NCI-H1436 treated with DMSO at 0.1 percent for 48 hours (cell line): ENCODE data around the gene TMEM253.

Experiments
- DNase-seq: peaks from one replicate; lab custom pipeline; 2025; lab: John Stamatoyannopoulos, UW

TMEM253 gene

DNA sequence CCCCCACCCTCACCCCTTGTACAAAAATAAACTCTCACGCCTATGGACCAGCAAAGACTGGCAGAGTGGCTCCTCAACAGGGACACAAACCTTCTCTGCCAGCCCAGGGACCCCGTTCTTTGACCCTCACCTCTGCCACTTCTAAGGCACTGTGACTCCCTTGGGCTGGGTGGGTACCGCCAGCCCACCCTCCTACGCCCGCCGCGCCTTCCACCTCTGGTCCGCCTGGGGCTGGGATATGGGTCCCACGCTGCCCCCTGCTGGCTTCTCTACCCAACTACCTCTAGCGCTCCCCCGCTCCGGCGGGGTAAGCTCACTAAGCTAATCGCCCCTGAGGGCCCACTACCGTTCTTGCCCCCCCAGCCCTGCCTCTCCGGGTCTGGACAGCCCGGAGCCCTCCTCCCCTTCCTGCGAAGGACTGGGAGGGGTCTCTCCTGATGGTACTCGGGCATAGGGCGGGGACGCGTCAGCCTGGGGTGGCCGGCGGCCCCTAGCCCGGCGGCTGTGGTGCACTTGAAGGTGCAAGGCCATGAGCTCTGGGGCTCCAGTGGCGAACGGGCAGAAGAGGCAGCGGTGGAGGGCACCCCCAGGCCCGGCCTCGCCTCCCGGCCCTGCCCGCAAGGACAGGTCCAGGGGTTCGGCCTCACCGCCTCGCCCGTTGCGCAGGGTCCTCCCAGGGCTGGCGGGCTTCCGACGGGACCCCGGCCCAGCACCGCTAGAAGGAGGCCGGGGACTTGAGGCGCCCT lies 10.5 kb upstream of the TMEM253 start:
- no peak for DNase-seq

DNA sequence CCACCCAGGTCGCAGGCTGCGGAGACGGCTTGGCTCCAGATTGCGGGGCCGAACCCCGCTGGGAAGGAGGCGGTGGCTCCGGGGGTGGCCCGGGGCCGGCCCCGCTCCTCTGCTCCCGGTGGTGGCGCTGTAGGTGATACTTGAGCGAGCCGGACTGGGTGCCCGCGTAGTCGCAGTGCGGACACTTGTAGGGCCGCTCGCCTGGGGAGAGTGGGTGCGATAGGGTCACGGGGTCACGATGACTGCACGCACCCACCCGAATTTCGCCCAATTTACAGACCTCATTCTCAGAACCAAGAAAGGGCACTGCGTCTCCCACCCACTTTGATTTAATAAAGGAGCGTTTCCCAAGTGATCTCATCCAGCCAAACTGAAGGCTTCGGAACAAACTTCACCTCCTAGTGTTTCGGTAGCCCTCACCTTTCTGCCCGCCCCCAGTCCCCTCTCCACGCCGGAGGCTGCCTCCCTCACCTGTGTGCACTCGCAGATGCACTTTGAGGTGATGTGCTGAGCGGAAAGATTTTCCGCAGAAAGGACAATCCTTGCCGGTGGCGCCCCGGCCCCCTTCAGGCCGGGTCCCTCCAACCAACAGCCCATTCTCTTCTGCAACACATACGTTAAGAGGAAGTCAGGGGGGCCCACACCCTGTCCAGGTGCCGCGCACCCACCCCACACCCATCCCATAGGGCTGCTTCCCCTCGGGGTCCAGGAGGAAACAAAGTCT lies 9.8 kb upstream of the TMEM253 start:
- DNase-seq, result no peak

DNA sequence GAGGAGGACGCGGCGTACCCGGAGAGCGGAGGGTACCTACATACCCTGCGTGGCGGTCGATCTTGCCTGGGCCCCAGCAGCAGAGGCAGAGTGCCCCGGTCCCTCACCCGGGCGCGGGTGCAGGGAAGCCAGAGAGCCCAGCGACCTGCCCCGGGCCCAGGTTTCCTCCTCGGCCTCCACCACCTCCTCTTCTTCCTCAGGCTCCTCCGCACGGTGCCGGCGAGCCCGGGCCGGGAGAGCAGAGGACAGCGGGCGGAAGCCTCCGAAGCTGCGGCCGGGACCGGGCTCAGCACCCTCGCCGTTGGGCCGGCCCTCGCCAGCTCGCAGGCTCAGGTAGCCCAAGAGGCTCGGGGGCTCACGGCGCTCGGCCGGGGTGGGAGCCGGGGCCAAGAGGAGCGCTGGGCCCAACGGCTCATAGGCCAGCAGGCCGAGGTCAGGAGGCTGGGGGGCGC lies 9.0 kb upstream of the TMEM253 start:
- no peak for DNase-seq

DNA sequence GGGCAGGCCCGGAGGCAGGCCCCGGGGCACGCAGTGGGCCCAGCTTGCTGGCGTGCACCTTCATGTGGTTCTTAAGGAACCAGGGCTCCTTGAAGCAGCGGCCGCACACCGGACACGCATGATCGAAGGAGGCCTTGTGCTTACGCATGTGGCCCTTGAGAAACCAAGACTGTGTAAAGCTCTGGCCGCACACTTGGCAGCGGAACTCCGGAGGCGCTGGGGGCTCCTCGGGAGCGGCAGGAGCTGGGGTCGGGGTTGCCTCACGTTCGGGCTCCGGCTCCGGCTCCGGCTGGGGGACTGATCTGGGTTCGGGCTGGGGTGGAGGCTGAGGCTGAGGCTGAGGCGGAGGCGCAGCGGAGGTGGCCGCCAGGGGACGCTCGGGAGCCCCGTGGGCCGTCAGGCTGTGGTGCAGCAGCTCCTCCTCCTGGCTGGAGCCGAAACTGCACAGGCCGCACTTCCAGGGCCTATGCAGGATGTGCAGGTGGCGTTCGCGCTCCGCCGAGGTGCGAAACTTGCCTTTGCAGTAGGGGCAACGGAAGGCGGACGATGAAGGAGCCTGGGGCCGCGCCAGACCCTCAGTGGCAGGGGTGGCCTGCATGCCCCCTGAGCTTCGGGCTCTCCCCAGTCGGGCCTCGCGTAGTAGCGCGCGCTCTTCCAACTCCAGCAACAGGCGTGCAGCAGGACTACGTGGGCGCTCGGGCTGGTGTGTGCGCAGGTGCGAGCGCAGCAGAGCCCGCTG lies 8.4 kb upstream of the TMEM253 start:
- DNase-seq, result no peak

DNA sequence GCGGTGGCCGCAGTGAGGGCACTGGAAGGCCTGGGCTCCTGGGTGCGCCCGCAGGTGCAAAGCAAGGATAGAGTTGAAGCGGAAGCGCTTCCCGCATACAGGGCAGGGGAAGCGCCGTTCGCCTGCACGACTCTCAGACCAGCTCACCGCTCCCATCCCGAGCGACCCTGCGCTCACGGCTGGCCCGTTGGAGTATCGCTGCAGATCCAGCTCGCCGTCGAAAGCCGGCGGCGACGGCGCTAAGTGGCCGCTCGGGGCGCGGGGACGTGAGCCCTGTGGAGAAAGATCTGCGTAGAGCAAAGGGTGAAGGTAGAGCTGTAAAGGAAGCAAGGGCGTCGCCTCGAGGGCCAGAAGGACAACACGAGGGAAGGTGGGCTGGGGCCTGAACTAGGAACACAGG lies 7.8 kb upstream of the TMEM253 start:
- no peak for DNase-seq

DNA sequence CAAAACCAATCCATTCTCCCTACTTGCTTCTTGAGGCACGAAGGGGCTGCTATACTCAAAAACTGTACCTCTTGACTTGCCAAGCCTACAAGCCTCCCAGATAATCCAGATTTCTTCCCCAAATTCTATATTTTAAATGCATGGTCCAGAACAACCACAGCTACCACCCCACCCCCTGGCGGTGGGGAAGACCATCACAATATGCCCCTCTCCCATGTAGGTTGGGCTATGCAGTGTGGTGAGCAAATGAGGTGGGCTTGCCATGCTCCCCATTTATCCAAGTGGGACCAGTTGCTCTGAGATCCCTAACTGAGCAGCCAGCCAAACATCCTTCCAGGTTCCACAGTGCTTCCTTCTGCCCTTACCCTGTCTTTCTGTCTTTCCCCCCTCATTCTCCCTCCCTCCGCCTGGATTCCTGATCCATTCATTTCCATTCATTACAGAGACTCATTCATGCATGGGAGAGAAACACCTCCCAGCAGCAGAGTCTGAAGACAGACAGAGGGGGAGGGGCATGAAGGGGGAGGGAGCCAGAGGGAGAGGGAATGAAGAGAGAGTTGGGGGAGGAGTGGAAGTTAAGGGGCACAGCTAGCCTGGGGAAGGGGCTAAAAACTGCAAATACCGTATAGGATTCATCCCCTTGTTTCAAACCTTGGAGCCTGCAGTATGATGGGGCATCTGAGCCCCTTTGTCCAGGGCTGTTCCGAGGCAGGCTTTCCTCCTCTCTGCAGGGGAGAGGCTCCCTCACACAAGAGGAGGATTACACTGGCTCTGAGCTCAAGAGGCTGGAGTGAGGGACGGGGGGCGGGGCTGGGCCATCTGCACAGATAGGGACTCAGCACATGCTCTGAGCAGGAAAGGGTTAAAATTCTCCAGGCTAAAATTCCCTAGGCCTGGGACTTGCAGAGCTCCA lies 6.8 kb upstream of the TMEM253 start:
- DNase-seq, result no peak

DNA sequence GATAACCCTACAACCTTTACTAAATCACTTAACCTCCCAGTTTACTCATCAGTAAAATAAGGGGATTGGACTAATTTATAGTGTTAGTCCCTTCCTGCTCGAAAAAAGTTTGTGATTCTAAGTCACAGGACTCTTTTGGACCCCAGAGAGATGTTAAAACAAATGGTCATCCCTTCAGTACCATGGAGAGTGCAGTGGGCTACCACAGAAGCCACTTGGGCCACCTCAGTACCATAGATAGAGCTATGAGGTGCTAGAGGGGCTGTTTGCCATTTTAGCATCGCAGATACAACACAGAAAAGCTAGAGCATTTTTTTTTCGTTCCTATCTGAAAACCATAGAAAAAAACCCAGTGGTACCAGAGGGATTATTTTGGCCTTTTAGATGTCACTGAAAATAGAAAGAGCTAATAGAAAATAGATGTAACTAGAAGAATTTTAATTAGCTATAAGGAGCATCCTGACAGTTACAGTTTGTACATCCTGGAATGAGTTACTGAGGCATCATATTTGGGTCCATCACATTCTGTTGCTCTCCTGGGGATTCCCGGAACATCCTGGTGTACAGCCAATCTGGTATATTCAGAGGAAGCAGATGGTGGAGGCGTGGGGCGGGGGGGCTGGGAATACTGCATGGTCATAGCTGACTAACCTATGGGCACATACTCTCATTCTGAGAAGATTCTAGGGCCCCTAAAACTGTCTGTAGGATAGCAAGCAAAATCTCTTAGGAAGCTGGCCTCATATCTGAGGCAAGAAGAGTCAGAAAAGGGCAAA lies 5.2 kb upstream of the TMEM253 start:
- DNase-seq, result no peak

DNA sequence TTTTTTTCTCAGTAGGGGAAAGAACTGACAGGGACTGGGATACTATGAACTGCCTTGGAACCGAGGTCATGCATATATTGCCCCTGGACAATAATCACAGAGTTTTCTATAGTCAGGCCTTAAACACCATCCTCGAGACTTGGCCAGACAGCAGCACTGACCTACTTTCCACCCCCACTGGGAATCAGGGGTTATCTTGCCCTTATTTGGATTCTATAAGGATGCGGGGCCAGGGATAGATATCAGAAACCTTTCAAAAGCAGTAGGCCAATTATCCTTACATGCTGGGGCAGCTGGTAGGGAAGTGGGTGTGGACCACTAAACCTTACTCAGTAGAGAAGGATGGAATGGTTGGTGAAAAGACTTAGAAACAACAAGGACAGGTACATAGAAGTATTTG lies 4.4 kb upstream of the TMEM253 start:
- DNase-seq, result no peak

DNA sequence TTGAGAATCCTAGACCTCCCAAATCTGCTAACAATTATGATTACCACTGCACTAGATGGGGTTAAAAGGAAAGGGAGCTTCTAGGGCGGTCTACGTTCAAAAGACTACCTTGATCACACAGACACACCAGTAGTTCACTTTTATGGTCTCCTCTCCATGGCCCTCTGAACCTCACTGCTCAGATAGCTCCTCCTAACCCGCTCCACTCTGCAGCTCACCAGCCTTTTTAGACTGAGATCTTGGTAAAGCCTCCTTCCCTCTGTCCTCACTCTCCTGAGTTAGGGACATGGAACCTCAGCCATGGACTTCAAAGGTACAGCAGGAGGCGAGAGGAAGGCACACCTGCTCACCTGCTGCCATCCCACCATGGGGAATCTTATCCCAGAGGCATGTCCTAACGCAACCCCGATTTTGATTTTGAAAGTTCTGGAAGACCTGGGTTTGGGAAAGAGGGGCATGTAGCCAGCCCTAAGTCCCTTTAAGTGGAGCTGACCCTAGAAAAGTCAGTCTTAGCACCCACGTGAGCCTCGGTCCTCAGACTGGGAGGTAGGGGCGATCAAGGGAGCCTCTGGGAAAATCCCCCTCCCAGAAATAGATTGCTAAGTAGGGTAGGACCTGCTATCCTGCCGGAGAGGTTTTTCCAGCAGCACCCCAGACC lies 3.8 kb upstream of the TMEM253 start:
- DNase-seq, result no peak

DNA sequence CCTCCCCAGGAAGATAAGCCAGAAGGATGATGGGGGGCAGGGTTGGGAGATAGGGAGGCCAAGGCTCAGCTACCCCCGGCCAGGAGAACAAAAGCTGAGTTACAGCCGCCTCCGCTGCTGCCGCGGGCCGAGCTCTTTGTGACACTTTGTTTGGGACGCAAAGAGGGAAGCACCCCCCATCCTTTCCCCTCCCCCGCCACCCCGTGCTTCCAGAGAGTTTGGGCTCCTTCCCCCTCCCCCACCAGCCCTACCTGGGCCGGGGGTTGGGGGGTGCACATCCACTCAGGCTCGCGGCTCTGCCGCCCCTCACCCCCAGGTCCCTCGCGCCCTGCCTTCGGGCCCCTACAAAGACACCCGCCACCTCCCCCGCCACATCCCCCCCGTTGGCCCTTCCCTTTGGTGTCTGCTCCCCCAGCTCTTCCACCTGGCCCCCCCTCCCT lies 3.2 kb upstream of the TMEM253 start:
- no peak for DNase-seq

DNA sequence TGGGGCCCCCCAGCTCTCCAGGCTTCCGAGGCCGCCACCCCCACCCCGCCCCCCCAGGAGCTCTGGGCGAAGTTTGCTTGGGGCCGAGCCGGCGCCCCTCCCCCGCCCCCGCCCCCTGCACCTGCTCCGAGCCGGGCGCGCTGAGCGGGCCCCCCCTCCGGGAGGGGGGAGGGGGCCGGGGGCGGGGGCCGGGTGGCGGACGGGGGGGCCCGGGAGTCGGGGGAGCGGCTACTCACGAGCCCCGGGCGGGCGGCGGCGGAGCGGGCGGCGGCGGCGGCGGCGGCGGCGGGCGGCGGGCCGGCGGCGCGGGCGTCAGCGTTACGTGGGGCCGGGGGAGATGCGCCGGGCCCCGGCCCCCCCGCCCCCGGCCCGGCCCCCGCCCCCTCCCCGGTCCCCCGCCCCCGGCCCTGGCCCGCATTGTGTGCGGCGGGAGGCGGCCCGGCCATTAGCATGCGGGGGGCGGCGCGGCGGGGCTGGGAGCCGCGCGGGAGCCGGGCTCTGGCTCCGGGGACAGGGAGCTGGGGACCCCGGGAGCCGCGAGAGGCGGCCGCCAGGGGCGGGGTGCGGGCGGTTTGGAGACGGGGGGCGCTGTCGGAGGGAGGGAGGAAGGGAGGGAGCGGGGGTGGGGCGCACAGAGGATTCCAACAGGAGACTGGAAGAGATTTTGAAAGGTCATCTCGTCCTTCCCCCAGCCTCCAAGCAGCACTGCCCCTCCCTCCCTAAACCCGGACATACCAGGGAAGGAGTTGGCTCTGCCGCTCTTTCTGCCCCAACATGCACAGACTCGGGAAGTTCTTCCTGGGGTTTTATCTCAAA lies 2.6 kb upstream of the TMEM253 start, which contains the start of gene ZNF219:
Gene ZNF219 (minus strand): TSS at position 580 of the 816 bp plus-strand sequence. CDS start 5,064 bp downstream, outside the sequence.
- no peak for DNase-seq

DNA sequence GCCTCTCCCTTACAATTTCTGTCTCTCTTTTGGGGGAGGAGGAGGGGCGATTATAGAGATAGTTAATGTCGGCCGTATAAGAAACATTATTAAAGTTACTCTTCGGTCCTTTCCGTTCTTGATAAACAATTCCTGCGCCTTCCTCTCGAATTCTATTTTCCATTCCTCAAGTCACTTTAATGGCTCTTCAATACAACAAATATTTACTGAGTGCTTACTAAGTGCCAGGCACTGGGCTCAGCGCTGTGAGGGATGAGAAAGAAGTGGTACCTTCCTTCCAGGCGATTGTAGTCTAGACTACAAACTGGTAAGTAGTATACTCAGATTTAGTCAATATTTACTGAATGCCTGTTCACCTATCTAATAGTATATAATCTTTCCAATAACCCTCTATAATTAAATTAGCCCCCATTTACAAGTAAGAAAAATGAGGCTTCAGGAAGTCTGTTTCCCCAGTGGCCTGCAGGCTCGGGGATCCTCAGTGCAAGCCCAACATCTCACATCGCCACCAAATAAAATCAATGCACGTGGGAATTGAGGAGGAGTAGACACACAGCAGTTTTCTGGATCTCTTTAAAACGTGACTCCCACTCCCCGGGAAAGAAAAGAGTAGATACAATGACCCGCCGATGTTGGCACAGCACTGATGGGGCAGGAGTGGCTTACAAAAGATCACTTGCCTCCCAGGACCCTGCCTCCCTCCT lies 1.8 kb upstream of the TMEM253 start:
- no peak for DNase-seq

DNA sequence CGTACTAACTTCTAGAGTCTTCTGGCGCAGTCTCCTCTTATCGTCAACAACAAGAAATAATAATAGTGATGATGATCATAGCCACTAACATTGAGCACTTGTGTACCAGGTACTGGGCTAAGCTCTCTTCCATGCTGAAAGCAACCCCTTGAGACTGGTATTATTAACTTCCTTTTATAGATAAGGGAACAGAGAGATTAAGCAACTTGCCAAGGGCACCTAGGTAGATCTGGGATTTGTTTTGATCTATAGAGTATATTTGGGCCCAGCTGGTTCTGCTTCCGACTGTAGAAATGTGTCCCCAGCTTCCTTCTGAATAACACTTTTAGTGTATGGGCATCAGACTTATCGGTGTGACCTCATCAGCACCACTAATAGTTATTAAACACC lies 1.3 kb upstream of the TMEM253 start:
- no peak for DNase-seq

DNA sequence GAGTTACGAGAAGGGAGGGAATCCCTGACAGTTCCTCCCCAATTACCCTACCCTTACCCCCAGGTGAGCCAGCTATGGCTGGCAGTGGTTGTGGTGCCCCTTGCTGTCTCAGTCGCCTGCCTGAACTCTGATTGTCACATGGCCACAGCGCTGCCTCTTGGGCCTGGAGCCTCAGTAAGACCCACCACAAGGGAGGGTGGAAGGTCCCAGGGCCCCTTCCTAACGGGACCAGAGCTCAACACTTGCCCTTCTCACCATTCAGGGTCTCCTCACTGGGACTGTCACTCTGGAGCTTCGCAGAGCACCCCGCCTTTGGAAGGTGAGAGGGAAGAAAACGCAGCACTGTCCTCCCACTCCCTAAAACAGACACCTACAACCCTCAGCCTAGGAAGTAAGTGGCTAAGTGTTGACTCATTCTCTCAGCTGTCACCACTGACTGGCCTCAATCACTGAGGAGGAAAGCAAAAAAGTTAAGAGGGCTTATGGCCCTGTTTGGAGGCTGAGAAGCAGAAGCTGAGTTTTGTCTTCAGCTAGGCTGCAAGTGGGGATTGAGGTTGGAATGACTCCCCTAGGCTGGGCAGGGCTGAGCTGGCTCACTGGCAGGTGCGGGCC lies 1.0 kb downstream of the TMEM253 start:
- no peak for DNase-seq

DNA sequence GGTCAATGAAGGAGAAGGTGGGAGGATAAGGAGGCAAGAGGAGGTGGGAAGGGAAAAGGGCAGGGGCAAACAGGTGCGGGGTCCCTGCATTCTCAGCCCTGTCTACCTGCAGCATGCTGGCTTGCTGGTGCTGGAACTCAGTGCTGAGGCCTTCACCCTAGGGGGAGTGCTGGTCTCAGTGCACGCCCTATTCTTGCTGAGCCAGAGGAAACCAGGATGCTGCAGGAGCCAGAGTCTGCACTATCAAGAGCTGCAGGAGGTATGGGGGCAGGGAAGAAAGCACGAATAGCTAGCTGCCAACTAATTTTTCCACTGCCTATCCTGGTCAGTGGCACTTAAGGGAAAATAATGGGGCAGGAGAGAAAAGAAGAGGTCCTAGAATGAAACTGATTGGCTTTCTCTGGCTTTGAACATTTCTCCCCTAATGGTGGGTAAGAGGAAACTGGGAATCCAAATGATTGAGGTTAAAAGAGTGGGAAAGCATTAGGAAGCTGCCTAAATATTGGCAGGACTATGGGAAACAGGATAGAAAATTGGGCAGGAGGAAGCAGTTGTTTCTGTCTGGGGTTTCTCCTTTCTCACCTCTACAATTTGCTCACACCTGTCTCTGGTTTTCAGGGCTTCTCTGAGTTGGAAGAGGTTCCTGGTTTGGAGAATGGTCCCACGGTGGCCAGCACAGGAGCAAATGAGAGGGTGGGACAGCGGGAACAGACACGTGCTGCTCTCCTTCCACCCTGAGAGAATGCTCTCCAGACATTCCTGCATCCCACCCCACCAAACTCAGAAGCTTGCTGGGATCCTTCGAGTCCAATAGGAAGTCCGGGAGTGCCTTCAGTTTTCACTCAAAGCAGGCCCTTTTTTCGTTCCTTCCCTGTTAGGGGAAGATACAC lies 1.9 kb downstream of the TMEM253 start:
- no peak for DNase-seq

DNA sequence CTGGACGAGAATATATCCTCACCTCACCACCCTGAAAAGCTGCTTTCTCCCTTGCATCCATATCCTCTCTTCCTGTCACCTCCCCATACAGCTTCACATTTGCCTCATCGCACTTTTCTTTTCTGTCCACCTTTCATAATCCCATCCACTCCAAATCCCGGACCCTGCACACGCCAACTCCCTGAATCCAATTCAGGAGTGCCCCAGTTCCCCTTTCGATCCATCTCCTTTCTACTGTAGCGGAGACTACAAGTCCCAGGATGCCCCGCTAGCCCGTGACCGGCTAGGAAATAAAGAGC lies 2.5 kb downstream of the TMEM253 start:
- peak; percentile 77 for DNase-seq

DNA sequence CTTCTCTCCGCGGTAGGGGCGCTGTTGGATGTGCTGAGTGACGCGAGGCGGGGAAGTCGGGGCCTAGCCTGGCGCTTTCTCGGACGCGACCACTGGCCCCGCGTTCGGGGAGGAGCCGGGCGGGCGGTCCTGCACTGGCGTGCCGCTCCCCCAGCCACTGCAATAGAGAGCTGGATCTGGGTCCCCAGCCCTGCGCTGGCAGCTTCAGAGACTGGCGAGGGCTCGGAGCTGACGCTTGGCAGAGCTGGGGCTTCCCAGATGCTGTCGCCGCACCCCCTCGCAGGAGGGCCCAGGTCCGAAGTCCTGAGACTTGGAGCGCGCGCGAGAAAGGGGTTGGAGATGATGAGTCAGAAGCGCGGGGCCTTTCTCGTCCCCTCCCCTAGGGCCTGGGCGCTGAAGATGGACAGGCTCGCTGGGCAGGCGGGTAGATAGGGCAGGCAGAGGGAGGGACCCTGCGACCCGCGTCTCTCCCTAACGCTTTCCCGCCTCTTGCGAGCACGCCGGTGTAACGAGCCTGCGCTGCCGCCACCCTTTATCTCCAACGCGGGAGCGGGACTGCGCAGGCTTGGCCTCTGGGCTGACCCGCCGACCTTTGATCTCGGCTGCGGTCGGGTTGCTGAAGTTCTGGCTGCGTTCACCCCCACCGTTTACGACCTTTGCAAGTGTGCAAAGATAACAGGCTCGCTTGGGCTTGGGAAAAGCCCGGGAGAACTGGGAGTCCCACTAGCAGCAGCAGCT lies 3.0 kb downstream of the TMEM253 start:
- DNase-seq, result peak; percentile 78
